IMR-90 (cell line): ENCODE data around the gene SLC6A6.

Experiments used
- BHLHE40 ChIP-seq: fragments of 150-350 bp; IDR thresholded peaks from 2 replicates; pipeline ENCODE4 v1.6.1; 2016; ENCODE audit warnings: mild to moderate bottlenecking, low read depth, low read length
- CTCF ChIP-seq: conservative IDR thresholded peaks from 2 replicates; pipeline ENCODE4 v1.5.1; 2012; ENCODE audit warnings: mild to moderate bottlenecking, low read depth, low read length, improper control_type of control experiment
- FOS ChIP-seq: fragments of 150-350 bp; IDR thresholded peaks from 2 replicates; pipeline ENCODE4 v1.6.1; 2016; ENCODE audit warnings: low read depth, low read length
- MAFK ChIP-seq: IDR thresholded peaks from 2 replicates; pipeline ENCODE4 v1.6.1; 2012; ENCODE audit warnings: low read depth, low read length, improper control_type of control experiment
- MAZ ChIP-seq: IDR thresholded peaks from 2 replicates; pipeline ENCODE4 v1.6.1; 2012; ENCODE audit warnings: low read depth, mild to moderate bottlenecking, low read length, improper control_type of control experiment, moderate library complexity, borderline replicate concordance
- MXI1 ChIP-seq: IDR thresholded peaks from 2 replicates; pipeline ENCODE4 v1.6.1; 2012; ENCODE audit warnings: low read depth, mild to moderate bottlenecking, low read length, moderate library complexity, borderline replicate concordance
- NFE2L2 ChIP-seq: fragments of 150-350 bp; IDR thresholded peaks from 2 replicates; pipeline ENCODE4 v1.6.1; 2016; ENCODE audit warnings: low read depth, mild to moderate bottlenecking, low read length
- POLR2A ChIP-seq: IDR thresholded peaks from 2 replicates; pipeline ENCODE4 v1.6.1; 2012; ENCODE audit warnings: mild to moderate bottlenecking, low read depth, low read length
- RAD21 ChIP-seq: IDR thresholded peaks from 2 replicates; pipeline ENCODE4 v1.6.1; 2012; ENCODE audit warnings: low read length, improper control_type of control experiment
- RCOR1 ChIP-seq: IDR thresholded peaks from 2 replicates; pipeline ENCODE4 v1.6.1; 2012; ENCODE audit warnings: mild to moderate bottlenecking, low read length, improper control_type of control experiment; ENCODE audit not compliant: insufficient replicate concordance
- SMC3 ChIP-seq: fragments of 150-350 bp; IDR thresholded peaks from 2 replicates; pipeline ENCODE4 v1.6.1; 2016; ENCODE audit warnings: low read depth, mild to moderate bottlenecking, antibody characterized with exemption, low read length, moderate library complexity

- TF ChIP-seq NFE2L2 = no peak
- no peak for TF ChIP-seq POLR2A
- no peak for TF ChIP-seq CTCF
- no peak for TF ChIP-seq MAFK
- TF ChIP-seq SMC3 = no peak
- TF ChIP-seq FOS = no peak
- TF ChIP-seq RCOR1 = no peak
- TF ChIP-seq BHLHE40 = no peak
- TF ChIP-seq MXI1 = no peak
- TF ChIP-seq RAD21 = no peak
- TF ChIP-seq MAZ = no peak
Observed at GRCh38 chr3:14439501-14440167, 37.2 kb downstream of the SLC6A6 start.
